Measurements from ENCODE around the gene PARVA. TPM values are rescaled to one million over a fixed set of nuclear protein-coding genes. Genes with fewer than 3 reads are reported as not detected.

PARVA gene
- total RNA-seq, 1 experiment from 2014 or later: 18.1 TPM

- H2BK12ac ChIP-seq (ENCODE audit: insufficient read length, low read depth, low read length): no peak overlapping the region
- H3K27me3 ChIP-seq (ENCODE audit: insufficient read depth, low read length): no peaks in the 10 kb centered on the region
- H3K23ac ChIP-seq (ENCODE audit: insufficient read length, low read depth, low read length): no peak overlapping the region
- H3K27ac ChIP-seq (ENCODE audit: insufficient read length, low read depth, low read length): no peak overlapping the region
- H3T11ph ChIP-seq (ENCODE audit: low read length): no peak overlapping the region
- H3K4me1 ChIP-seq (ENCODE audit: insufficient read depth, low read length): no peaks in the 10 kb centered on the region; the same call in 1 of the 2 replicates
- no peaks in the 10 kb centered on the region for H4K20me1 ChIP-seq (ENCODE audit: control insufficient read depth, insufficient read depth, insufficient read length)
- Mint-ChIP-seq H3K27me3 (ENCODE audit: low read depth) (no peaks in the 10 kb centered on the region), H3K36me3 (ENCODE audit: insufficient read depth in 1 of 3, low read depth in 3 of 3) (peaks cover 2 to 7% (median 2%) of the 10 kb centered on the region in 3 experiments; a peak in 4 of 7 replicates), H3K27ac (no peak overlapping the region), H3K9me3 (peaks cover 3% of the 10 kb centered on the region in 2 experiments), H3K4me1 (peaks cover 13% of the 10 kb centered on the region in 2 experiments), H3K4me3 (no peak overlapping the region)
- H2BK15ac ChIP-seq (ENCODE audit: low read depth, low read length): no peak overlapping the region
- no peaks in the 10 kb centered on the region for H3K79me2 ChIP-seq (ENCODE audit: insufficient read depth, low read length)
- no peak overlapping the region for H4K91ac ChIP-seq (ENCODE audit: insufficient read length, low read depth, low read length)
- no peak overlapping the region for H3K14ac ChIP-seq (ENCODE audit: insufficient read depth, low read length)
- no peak overlapping the region for H2AFZ ChIP-seq (ENCODE audit: low read length)
- H3K9me3 ChIP-seq (ENCODE audit: control insufficient read depth, low read depth, low read length): no peaks in the 10 kb centered on the region
- no peak overlapping the region for H3K4me2 ChIP-seq (ENCODE audit: insufficient read depth, insufficient read length, low read length)
- no peak overlapping the region for H3K9ac ChIP-seq (ENCODE audit: extremely low read depth, insufficient read length, low read length)
- no peak overlapping the region for H2AK5ac ChIP-seq (ENCODE audit: insufficient read length, low read length)
- no peak overlapping the region for H3K4ac ChIP-seq (ENCODE audit: low read depth, low read length)
- H2BK5ac ChIP-seq (ENCODE audit: insufficient read length, low read length): no peak overlapping the region
- WGBS (ENCODE audit: extremely low coverage, insufficient read length, low lambda C conversion rate): no CpG with 5 or more reads among the region's 3 CpGs
- H3K23me2 ChIP-seq (ENCODE audit: insufficient read length, low read depth, low read length, poor library complexity, severe bottlenecking): no peaks in the 10 kb centered on the region
- no peak overlapping the region for H3K56ac ChIP-seq (ENCODE audit: insufficient read length, low read depth, low read length)
- no peak overlapping the region for H2BK20ac ChIP-seq (ENCODE audit: low read depth, low read length, poor library complexity, severe bottlenecking)
- no peak overlapping the region for H3K18ac ChIP-seq (ENCODE audit: insufficient read length, low read depth, low read length)
- H2BK120ac ChIP-seq (ENCODE audit: low read depth, low read length, poor library complexity, severe bottlenecking): no peak overlapping the region
- no peak for DNase-seq
- TF ChIP-seq, protein P1, sequence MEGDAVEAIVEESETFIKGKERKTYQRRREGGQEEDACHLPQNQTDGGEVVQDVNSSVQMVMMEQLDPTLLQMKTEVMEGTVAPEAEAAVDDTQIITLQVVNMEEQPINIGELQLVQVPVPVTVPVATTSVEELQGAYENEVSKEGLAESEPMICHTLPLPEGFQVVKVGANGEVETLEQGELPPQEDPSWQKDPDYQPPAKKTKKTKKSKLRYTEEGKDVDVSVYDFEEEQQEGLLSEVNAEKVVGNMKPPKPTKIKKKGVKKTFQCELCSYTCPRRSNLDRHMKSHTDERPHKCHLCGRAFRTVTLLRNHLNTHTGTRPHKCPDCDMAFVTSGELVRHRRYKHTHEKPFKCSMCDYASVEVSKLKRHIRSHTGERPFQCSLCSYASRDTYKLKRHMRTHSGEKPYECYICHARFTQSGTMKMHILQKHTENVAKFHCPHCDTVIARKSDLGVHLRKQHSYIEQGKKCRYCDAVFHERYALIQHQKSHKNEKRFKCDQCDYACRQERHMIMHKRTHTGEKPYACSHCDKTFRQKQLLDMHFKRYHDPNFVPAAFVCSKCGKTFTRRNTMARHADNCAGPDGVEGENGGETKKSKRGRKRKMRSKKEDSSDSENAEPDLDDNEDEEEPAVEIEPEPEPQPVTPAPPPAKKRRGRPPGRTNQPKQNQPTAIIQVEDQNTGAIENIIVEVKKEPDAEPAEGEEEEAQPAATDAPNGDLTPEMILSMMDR (conservative IDR thresholded peaks at IDR 0.05): no peak
- no peak overlapping the region for H4K5ac ChIP-seq (ENCODE audit: insufficient read length, low read depth, low read length)
- no peak overlapping the region for H4K8ac ChIP-seq (replicated peaks; ENCODE audit: insufficient read length, low read depth, low read length)
- H3K79me1 ChIP-seq (ENCODE audit: insufficient read depth, low read depth, low read length, poor library complexity, severe bottlenecking): no peaks in the 10 kb centered on the region
Observed at GRCh38 chr11:12404436-12404835, 27.1 kb downstream of the PARVA start.
